Measurements from ENCODE around the gene RBM4B. TPM values are rescaled to one million over a fixed set of nuclear protein-coding genes. Genes with fewer than 3 reads are reported as not detected.

Gene RBM4B
- total and polyA plus RNA-seq, 2 of the 13 experiments (the other 11 are each of a cell fraction or from before 2014, with no cell fraction given) = 25.8 to 32.4 TPM

DNA sequence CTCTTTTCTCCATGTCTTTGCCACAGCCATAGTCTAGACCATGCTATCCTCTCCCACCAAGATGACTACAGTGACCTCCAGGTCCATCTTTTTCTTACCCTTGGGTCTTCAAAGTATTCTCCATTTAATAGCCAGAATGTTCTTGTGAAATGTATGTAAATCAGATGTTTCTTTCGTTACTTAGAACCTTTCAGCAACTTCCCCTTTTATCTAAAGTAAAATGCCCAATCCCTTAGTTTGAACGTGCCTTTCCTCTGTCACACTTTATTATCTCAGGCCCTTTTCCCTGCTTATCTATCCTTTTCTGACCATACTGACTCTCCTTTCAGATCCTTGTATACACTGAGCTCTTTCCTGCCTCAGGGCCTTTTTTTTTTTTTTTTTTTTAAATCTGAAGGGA lies 17.9 kb downstream of the RBM4B start:
- TF ChIP-seq ZNF501 (CRISPR knock-in tag; IDR thresholded peaks at IDR 0.05) (no peak), ZFP62 (CRISPR knock-in tag; IDR thresholded peaks at IDR 0.05) (no peak), ZFP90 (CRISPR knock-in tag; IDR thresholded peaks at IDR 0.05; ENCODE audit: borderline replicate concordance) (no peak), ZC3H13 (CRISPR knock-in tag; IDR thresholded peaks at IDR 0.05) (no peak), ZNF766 (CRISPR knock-in tag; IDR thresholded peaks at IDR 0.05; ENCODE audit: borderline replicate concordance) (no peak), HNRNPK (IDR thresholded peaks at IDR 0.05; ENCODE audit: low read depth, low read length, poor library complexity, severe bottlenecking) (no peak), ISL2 (CRISPR knock-in tag; IDR thresholded peaks at IDR 0.05) (no peak), TGIF2 (CRISPR knock-in tag; IDR thresholded peaks at IDR 0.05) (no peak), NBN (conservative IDR thresholded peaks at IDR 0.05) (no peak)
- TF ChIP-seq, protein P1, sequence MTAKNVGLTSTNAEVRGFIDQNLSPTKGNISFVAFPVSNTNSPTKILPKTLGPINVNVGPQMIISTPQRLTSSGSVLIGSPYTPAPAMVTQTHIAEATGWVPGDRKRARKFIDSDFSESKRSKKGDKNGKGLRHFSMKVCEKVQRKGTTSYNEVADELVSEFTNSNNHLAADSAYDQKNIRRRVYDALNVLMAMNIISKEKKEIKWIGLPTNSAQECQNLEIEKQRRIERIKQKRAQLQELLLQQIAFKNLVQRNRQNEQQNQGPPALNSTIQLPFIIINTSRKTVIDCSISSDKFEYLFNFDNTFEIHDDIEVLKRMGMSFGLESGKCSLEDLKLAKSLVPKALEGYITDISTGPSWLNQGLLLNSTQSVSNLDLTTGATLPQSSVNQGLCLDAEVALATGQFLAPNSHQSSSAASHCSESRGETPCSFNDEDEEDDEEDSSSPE (CRISPR knock-in tag; IDR thresholded peaks at IDR 0.05) = no peak
- no TSS peak for BruUV-seq (replicated peaks)
- FAIRE-seq (no peak), DNase-seq (ENCODE audit: low spot score) (no peak), ATAC-seq (no peak)
- Histone ChIP-seq H3K79me2 (ENCODE audit: insufficient read depth, low read length) (no peaks in the 10 kb centered on the region), H2AFZ (ENCODE audit: low read length) (no peak overlapping the region), H3K4me3 (replicated peaks in 1 of 3; ENCODE audit: insufficient read depth in 1 of 3, low read depth in 2 of 3, low read length in 3 of 3) (no peak overlapping the region), H3K4me1 (ENCODE audit: insufficient read depth, low read length) (no peaks in the 10 kb centered on the region), H3K27ac (ENCODE audit: extremely low read length, insufficient read depth, low read length) (no peak overlapping the region), H3K36me3 (replicated peaks in 1 of 2; ENCODE audit: control insufficient read depth in 1 of 2, insufficient read depth in 2 of 2, low read length in 2 of 2) (peaks cover 2 to 18% of the 10 kb centered on the region in 2 experiments; a peak in 4 of 5 replicates), H3K4me2 (ENCODE audit: low read depth, low read length) (no peak overlapping the region), H3K9me3 (ENCODE audit: low read length) (no peaks in the 10 kb centered on the region), H3K9ac (ENCODE audit: insufficient read depth, low read depth, low read length) (no peak overlapping the region), H3K27me3 (ENCODE audit: control insufficient read depth in 1 of 2, insufficient read depth in 2 of 2, low read length in 2 of 2) (no peaks in the 10 kb centered on the region), H4K20me1 (ENCODE audit: insufficient read depth, low read length) (no peaks in the 10 kb centered on the region)
- POLR2A ChIA-PET = interaction anchor here (1.6 kb wide), 1 partner anchor 21 kb away, joined by 6 read pairs; the partner anchor contains the start of gene RBM4
- in situ Hi-C loops (cut with HindIII; ENCODE audit: extremely low pct_ligation_motif_present, low pct_unique_long_range_greater_than_20kb) = no loop called here
- WGBS (ENCODE audit: low lambda C conversion rate) = 100% methylated on average over 2 of the region's 2 CpGs
- intact Hi-C loops (cut with micrococcal nuclease; ENCODE audit: unreplicated experiment) = no loop called here
- CTCF ChIA-PET (ENCODE audit: low intra/inter-chr PET ratio, low total read pairs) = no interaction called here

Data from HepG2 (cell line).